Measurements from ENCODE around the gene PITPNC1.
"Not testable (repeated sequence)": the region's sequence is repeated elsewhere in the genome, so short reads cannot be mapped to it uniquely, and the experiment has no call there.

PITPNC1 gene

DNA sequence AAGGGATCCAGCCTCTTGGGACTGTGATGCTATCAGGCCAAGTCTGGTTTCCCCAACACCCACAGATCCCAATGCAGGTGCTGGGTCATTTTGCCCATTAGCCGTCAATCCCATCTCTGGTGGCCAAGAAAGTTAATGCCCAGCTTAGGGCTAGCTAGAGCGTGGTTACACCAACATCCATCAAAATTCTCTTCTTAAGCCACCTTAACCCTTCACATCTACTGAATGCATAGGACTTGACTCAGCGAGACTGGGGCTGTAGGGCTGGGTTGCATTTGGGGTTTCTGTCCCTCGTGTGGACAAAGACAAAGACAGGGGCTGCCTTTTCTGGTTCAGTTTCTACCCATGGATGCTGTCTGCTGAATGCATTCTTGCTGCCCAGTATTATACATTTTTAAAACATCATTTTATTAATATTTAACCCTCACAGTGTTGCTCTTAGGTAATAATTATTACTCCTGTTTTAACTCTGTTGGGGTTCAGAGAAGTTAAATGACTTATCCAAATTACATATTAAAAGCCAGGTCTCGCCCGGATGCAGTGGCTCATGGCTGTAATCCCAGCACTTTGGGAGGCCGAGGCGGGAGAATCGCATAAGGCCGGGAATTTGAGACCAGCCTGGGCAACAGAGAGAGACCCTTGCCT lies 199.5 kb downstream of the PITPNC1 start:
- DNase-seq (ENCODE audit: low read depth in 2 of 2) = no peak

DNA sequence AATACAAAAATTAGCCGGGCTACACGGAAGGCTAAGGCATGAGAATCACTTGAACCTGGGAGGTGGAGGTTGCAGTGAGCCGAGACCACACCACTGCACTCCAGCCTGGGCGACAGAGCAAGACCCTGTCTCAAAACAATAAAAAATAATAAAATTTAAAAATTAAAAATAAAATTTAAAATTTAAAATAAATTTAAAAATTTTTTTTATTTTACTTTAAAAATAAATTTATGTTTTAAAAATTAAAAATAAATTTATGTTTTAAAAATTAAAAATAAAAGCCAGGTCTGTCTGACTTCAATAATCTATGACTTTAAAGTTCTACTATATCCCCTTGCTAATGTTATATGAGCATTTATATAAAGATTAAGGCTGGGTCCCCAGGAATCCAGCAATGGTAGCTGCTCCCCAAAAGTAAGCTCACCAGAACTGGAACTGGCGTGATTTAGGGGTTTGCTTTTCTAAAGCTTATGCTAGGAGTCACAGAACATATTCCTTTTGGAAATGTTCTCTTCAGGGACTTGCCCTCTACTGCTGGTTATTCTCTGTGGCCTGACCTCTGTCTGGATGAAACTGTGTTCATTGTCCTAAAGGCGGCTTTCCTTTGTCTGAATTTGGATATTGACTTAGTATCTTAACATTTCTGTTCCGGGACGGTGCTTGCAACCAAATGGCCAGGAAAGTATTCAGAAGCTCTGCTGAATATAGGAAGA lies 200.5 kb downstream of the PITPNC1 start:
- no peak for DNase-seq (ENCODE audit: low read depth in 2 of 2)

GRCh38 chr17:67578142-67578457 lies 201.0 kb downstream of the PITPNC1 start:
- DNase-seq (ENCODE audit: low read depth in 2 of 2) = no peak

- not testable (repeated sequence) for DNase-seq (ENCODE audit: low read depth in 2 of 2)
Observed at GRCh38 chr17:67578679-67579405, 201.8 kb downstream of the PITPNC1 start.

DNA sequence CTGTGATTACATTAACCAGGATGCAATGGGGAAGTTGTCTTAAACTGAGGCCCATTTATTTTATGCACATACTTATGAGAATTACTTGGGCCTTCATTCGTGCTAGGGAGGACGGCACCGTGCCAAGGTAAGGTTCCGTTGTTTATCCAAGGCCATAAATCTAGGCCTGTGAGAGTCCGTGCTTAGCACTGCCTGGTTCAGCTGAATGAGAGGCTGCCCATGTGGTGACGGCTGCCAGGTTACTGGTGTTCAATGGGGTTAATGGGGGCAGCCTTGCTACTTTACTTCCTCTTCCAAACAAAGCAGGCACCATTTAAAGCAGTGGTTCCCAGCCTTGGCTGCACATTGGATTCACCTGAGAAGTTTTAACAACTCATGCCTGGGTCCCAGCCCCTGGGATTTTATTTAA lies 205.6 kb downstream of the PITPNC1 start:
- DNase-seq (ENCODE audit: low read depth in 2 of 2) = no peak

DNA sequence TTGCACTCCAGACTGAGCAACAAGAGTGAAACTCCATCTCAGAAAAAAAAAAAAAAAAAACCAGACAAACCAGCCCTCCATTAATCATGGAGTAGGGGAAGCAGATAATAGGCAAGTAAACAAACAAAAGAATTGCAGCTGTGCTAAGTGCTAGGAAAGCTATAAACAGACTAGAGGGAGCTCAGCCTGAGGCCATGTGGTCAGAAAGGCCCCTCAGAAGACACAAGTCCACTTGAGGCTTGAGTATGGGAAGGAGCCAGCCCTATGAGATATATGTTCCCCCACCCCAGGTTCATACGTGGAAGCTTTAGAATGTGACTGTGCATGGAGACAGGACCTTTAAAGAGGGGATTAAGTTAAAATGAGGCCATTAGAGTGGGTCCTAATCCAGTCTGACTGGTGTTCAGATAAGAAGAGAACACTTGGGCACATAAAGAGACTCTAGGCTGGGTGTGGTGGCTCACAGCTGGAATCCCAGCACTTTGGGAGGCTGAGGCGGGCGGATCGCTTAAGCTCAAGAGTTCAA lies 208.1 kb downstream of the PITPNC1 start:
- DNase-seq (ENCODE audit: low read depth in 2 of 2) = no peak

DNA sequence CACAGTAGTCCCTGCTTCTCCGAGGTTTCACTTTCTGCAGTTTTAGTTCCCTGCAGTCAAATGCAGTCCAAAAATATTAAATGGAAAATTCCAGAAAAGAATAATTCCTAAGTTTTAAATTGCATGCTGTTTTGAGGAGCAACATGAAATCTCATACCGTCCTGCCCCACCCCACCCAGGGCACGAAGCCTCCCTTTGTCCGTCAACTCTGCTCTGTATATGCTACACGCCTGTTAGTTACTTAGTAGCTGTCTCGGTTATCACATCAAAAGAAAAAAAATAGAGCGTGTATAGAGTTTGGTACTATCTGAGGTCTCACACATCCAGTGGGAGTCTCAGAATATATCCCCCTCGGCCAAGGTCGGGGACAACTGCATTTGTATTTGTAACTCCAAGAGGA lies 211.2 kb downstream of the PITPNC1 start:
- DNase-seq (ENCODE audit: low read depth in 2 of 2) = no peak

GRCh38 chr17:67594115-67594880 lies 217.2 kb downstream of the PITPNC1 start:
- no peak for DNase-seq (ENCODE audit: low read depth in 2 of 2)

- no peak for DNase-seq (ENCODE audit: low read depth in 2 of 2)
Observed at GRCh38 chr17:67600408-67600807, 223.3 kb downstream of the PITPNC1 start.

- no peak for DNase-seq (ENCODE audit: low read depth in 2 of 2)
Observed at GRCh38 chr17:67601897-67602296, 224.8 kb downstream of the PITPNC1 start.

- DNase-seq (ENCODE audit: low read depth in 2 of 2) = no peak
Observed at GRCh38 chr17:67602444-67602843, 225.4 kb downstream of the PITPNC1 start.

- DNase-seq (ENCODE audit: low read depth in 2 of 2) = peak; percentile 1 to 31
Observed at GRCh38 chr17:67602974-67603373, 225.9 kb downstream of the PITPNC1 start.

DNA sequence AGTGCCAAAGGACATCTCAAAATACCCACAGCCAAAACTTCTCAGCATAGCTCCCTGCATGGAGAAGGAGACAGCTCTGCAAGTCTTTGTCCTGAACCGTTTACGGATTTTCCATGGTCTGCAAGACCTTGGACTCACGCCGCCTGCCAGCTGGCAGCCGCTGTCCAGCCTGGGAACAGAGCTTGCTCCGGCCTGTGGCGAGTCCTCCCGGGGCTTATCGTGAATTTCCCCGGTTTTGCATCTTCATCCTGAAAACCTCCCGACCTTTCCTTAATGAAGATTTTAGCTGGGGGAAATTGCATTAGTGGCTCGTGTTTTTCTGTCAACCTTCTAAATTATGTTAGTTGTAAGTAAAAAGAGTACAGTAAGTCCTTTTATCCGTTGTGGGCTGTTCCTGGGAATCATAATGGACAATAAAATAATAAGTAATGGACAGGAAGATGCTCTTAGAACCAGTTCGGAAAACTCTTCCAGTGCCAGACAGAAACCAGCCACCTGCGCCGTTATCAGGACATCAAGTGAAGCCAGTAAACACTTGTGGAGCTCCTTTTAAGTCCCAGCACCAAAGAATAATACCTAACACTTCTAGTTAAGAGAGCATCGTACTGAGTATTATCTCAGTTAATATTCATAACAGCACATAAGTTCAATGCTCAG lies 228.3 kb downstream of the PITPNC1 start:
- DNase-seq (ENCODE audit: low read depth in 2 of 2) = no peak

GRCh38 chr17:67606471-67606870 lies 229.4 kb downstream of the PITPNC1 start:
- DNase-seq (ENCODE audit: low read depth in 2 of 2) = no peak

DNA sequence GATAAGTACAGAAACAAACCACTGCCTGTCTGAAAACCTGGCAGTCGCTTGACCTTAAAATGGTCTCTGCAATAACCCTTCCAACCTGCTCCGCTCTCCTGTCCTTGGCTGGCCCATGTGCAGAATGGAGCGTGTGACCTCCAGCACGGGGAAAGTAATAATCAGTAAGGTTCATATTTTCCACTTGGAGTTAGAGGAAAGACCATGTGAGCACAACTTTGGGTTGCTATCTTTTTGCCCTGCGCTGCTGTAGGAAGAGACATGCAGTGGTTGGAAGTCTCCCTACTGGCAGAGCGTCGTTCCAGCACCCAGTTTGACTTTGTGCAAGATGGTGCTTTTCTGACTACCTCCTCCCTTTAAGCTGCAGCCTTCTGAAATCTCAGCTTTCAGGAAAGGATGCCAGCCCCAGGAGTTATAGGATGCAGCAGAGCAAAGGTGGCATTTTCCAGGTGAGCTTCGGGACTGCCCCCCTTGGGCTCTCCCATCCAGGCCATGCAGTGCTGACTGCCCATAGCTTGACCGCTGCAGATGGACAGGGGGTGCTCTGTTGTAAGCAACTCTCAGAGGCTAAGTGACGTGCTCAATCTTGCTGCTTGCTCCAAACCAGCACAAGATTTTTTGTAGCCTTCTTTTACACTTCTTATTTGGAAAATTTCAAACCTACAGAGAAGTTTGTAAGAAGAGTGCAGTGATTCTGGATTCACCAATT lies 230.0 kb downstream of the PITPNC1 start:
- no peak for DNase-seq (ENCODE audit: low read depth in 2 of 2)

DNA sequence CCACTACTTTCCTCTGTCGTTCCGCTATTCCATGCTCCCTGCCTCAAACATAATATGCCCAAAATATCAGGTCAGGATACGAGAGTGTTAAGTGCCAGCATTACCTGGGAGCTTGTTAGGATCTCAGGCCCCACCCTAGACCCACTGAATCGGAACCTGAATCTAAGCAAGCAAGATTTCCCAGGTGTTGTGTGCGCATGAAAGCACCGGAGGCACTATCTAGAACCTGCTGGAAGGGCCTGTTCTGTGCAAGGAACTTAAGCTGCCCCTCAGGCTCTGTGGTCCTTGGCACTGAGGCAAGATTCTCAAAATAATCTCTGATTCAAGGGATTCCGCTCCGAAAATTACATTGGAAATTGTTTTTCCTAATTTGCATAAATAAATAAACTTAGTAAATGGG lies 233.0 kb downstream of the PITPNC1 start:
- DNase-seq (ENCODE audit: low read depth in 2 of 2) = no peak

DNA sequence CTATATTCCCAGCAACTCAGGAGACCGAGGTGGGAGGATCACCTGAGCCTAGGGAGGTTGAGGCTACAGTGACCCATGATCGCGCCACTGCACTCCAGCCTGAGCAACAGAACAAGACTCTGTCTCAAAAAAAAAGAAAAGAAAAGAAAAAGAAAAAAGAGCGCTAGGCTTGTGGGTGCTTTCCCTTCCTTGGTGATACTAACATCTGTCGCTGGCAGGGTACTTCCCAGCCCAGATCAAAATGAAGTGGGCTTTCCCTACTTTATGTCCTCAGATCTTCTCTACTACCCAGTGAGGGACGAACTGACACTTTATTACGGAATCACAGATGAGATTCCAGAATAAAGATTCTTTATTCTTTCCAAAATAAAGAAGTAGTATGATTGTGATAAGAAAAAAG lies 236.9 kb downstream of the PITPNC1 start:
- DNase-seq (ENCODE audit: low read depth in 2 of 2) = no peak

DNA sequence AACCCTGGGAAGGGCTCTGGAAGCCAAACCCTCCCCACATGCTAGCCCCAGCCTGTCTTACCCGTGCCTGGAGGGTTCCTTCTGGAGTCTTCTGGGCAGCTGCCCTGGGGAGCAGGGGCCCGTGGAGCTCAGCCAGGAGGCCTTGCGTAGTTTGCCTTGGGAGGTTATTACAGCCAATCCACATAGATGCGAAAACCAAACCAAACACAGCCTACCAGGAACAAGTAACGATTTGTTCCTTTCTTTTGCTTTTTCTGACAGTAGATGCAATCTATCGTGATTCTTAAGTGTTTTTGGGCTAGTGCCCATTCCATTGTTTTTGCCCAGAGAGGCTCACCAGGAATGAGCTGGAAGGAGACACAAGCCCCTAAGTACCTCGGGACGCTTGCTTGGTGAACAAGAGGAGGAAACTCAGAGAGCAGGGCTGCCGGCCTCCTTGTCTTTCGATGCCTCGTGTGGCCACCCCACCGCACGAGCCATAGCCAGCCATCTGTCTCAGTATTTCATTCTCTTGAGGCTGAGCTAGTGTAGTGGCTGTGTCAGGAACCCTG lies 238.0 kb downstream of the PITPNC1 start:
- DNase-seq (ENCODE audit: low read depth in 2 of 2) = no peak

- DNase-seq (ENCODE audit: low read depth in 2 of 2) = no peak
Observed at GRCh38 chr17:67615736-67616135, 238.7 kb downstream of the PITPNC1 start.

DNA sequence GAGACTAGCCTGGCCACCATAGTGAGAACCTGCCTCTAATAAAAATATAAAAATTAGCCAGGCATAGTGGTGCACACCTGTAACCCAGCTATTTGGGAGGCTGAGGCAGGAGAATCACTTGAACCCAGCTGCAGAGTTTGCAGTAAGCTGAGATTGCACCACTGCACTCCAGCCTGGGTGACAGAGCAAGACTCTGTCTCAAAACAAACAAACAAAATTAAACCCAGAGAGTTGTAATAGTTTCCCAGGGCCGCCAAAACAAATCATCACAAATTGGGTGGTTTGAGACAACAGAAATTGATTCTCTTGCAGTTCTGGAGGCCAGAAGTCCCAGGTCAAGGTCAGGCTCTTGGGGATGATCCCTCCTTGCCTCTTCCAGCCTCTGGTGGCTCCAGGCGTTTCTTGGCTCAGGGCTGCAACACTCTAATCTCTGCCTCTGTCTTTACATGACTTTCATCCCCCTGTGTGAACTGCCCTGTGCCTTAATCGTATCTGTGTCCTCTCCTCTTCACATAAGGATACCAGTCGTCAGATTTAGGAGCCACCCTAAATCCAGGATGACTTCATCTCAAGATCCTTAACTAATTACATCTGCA lies 240.3 kb downstream of the PITPNC1 start:
- no peak for DNase-seq (ENCODE audit: low read depth in 2 of 2)

Data from stimulated activated CD4-positive, alpha-beta T cell treated with anti-CD3 and anti-CD28 coated beads, Interleukin-15, amount 100 ng/mL, for 48 hours (primary cell).